ENCODE measurements around the gene ADGRL3.

GRCh38 chr4:61395754-61396153 lies 195.6 kb downstream of the ADGRL3 start:
- TF ChIP-seq CTCF (IDR thresholded peaks at IDR 0.05) (no peak), EZH2 (IDR thresholded peaks at IDR 0.05; ENCODE audit: borderline replicate concordance, insufficient read depth, low read depth, low read length, poor library complexity, severe bottlenecking) (no peak)

All from B cell (primary cell).